Measurements from ENCODE around the gene SLX9. TPM values are rescaled to one million over a fixed set of nuclear protein-coding genes. Genes with fewer than 3 reads are reported as not detected.

SLX9 gene
- total RNA-seq, 1 donor from 2014 or later: 33.3 TPM

DNA sequence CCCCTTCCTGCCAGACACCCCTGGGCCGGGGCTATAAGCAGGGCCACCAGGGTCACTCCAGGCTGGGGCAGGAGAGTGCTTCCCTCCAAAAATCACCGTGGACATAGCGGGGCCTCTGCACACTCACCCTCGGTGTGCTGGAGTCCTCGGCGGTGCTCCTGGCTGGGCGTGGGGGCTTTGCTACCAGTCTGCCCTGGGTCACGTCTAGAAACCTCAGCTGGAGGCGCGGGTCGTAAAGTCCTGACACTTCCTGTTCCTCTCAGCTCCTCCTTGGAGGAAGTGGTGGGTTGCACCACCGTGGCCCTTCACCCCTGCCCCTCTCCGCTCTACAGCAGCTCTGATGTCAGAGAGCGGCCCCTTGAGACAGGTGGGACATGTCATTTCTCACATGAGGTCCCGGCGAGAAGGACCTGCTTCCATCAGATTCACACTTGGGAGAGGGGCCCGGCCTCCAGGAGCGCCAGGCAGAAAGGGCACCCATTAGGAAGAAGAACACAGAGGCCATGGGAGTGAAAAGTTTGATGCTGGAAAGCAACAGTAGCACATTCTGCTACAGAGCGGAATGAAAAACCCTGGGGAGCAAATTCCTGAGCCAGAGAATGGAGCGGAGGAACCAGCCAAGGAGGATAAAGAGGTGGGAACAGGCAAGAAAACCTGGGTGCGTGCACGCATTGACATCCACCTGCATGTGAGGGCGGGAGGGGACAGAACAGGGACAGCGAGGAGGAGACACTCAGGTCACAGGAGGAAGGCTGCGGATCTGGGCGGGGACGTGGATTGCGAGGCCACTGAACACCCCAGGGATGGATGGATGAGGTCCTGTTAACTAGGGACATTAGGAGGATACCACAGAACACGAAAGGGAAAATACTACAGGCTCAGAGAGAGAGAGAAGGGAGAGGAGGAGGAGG lies 18.9 kb upstream of the SLX9 start, which contains the start of gene ITGB2:
TSS of gene ITGB2 (minus strand) at position 206 of the 911 bp plus-strand sequence. CDS start 10,117 bp downstream, outside the sequence.
- Mint-ChIP-seq H3K27me3 (peaks cover 56% of the 10 kb centered on the region), H3K4me1 (ENCODE audit: unreplicated experiment) (no peaks in the 10 kb centered on the region), H3K9me3 (no peaks in the 10 kb centered on the region), H3K27ac (no peak within 1 kb of the TSS), H3K36me3 (no peaks in the 10 kb centered on the region), H3K4me3 (no peak within 1 kb of the TSS)
- TF ChIP-seq, protein P1, sequence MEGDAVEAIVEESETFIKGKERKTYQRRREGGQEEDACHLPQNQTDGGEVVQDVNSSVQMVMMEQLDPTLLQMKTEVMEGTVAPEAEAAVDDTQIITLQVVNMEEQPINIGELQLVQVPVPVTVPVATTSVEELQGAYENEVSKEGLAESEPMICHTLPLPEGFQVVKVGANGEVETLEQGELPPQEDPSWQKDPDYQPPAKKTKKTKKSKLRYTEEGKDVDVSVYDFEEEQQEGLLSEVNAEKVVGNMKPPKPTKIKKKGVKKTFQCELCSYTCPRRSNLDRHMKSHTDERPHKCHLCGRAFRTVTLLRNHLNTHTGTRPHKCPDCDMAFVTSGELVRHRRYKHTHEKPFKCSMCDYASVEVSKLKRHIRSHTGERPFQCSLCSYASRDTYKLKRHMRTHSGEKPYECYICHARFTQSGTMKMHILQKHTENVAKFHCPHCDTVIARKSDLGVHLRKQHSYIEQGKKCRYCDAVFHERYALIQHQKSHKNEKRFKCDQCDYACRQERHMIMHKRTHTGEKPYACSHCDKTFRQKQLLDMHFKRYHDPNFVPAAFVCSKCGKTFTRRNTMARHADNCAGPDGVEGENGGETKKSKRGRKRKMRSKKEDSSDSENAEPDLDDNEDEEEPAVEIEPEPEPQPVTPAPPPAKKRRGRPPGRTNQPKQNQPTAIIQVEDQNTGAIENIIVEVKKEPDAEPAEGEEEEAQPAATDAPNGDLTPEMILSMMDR (conservative IDR thresholded peaks at IDR 0.05): no peak
- no peak for DNase-seq (ENCODE audit: extremely low spot score, unreplicated experiment)

DNA sequence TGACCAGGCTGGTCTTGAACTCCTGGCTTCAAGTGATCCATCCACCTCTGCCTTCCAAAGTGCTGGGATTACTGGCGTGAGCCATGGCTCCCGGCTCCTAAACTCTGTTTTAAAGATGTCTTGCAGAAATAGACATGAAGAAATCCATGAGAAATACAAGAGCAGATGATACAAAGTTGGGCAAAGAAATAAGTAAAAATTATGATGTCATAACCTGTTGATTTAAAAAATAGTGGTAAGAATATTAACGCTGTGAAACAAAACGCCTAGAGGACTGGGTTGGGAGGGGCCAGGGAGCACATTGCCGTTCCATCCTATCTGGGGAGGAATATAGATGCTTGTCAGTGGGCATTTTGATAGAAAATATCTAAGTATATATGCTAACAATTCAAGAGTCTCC lies 17.9 kb upstream of the SLX9 start:
- Mint-ChIP-seq H3K27me3 (peaks cover 65% of the 10 kb centered on the region), H3K36me3 (no peaks in the 10 kb centered on the region), H3K4me1 (ENCODE audit: unreplicated experiment) (no peaks in the 10 kb centered on the region), H3K4me3 (no peak overlapping the region), H3K9me3 (no peaks in the 10 kb centered on the region), H3K27ac (no peak overlapping the region)
- TF ChIP-seq, protein P1 (conservative IDR thresholded peaks at IDR 0.05): no peak
- no peak for DNase-seq (ENCODE audit: extremely low spot score, unreplicated experiment)

DNA sequence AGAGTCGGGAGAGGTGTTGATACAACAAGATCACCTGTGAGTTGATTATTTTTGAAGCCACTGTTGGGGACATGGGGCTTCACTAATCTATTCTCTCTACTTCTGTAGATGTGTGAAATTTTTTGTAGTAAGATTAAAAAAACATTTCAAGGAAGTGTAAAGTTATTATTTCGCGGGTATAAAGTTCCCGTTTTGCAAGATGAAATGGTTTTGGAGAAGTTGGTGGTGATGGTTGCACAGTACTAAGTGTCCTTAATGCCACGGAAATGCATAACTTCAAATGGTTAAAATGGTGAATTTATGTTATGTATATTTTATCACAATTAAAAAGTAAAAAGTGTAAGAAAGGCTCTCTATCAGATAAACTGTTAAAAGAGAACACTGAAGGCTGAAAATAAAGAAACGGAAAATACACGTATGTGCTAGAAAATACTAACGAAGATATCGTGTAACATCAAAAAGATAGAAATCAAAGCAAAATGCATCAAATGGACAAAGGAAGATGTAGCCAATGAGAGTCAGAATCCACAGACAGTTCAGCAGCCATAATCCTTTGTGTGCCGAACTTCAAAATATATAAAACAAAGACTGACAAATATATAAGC lies 16.2 kb upstream of the SLX9 start:
- Mint-ChIP-seq H3K4me3 (no peak overlapping the region), H3K27ac (no peak overlapping the region), H3K9me3 (no peaks in the 10 kb centered on the region), H3K27me3 (peaks cover 72% of the 10 kb centered on the region), H3K36me3 (no peaks in the 10 kb centered on the region), H3K4me1 (ENCODE audit: unreplicated experiment) (no peaks in the 10 kb centered on the region)
- TF ChIP-seq, protein P1 (conservative IDR thresholded peaks at IDR 0.05): no peak
- no peak for DNase-seq (ENCODE audit: extremely low spot score, unreplicated experiment)

DNA sequence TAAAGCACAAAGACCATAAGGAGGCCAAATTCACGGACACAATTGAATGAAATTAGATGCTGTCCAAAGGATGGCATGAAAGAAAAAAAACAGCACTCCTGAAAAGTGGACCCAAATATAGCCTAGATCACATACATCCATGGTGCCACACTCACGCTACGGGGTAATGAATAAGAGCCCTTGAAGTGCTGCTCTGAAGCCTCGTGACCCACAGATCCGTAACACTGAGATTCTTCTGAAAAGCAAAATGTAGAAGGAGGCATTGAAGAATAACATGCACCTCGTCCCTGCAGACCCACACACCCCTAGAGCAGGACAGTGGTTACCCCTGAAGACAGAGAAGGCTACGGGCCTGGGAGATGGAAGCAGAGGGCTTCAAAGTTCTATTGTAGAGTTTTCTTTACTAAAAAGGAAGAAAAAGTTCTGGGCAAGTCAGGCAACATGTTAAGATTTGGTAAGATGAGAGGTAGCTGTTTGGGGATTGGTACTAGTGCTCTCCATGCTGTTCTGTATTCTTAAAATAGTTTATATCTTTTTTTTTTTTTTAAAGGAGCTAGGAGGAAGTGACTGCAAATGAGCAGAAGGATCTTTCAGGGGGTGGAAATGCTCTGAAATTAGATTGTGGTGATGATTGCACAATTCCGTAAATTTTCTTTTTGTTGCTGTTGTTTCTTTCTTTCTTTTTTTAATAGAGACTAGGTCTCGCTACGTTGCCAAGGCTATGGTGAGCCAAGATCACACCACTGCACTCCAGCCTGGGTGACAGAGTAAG lies 15.0 kb upstream of the SLX9 start:
- H3K27me3 Mint-ChIP-seq: peaks cover 78% of the 10 kb centered on the region
- no peak overlapping the region for H3K27ac Mint-ChIP-seq
- no peak overlapping the region for H3K4me3 Mint-ChIP-seq
- H3K4me1 Mint-ChIP-seq (ENCODE audit: unreplicated experiment): no peaks in the 10 kb centered on the region
- TF ChIP-seq, protein P1 (conservative IDR thresholded peaks at IDR 0.05): no peak
- no peaks in the 10 kb centered on the region for H3K9me3 Mint-ChIP-seq
- H3K36me3 Mint-ChIP-seq: no peaks in the 10 kb centered on the region
- DNase-seq (ENCODE audit: extremely low spot score, unreplicated experiment): no peak

DNA sequence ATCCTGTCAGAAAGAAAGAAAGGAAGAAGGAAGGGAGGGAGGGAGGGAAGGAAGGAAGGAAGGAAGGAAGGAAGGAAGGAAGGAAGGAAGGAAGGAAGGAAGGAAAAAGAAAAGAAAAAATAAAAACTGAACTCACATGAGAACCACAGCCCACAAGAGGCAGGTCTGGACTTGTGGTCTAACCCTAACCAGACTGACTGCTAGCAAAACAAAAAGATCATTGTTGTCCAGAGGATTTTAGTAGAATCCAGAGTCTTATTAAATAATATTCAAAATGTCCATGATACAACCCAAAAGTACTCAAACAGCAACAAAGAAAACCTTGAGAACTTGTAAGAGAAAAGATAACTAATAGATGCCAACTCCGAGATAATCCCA lies 14.5 kb upstream of the SLX9 start:
- H3K4me1 Mint-ChIP-seq (ENCODE audit: unreplicated experiment): no peaks in the 10 kb centered on the region
- H3K9me3 Mint-ChIP-seq: no peaks in the 10 kb centered on the region
- no peaks in the 10 kb centered on the region for H3K36me3 Mint-ChIP-seq
- no peak overlapping the region for H3K4me3 Mint-ChIP-seq
- no peak for DNase-seq (ENCODE audit: extremely low spot score, unreplicated experiment)
- TF ChIP-seq, protein P1 (conservative IDR thresholded peaks at IDR 0.05): no peak
- no peak overlapping the region for H3K27ac Mint-ChIP-seq
- peaks cover 79% of the 10 kb centered on the region for H3K27me3 Mint-ChIP-seq

Data from type B pancreatic cell (in vitro differentiated cells).